ENCODE results near the gene ENKD1.

ENKD1 gene

DNA sequence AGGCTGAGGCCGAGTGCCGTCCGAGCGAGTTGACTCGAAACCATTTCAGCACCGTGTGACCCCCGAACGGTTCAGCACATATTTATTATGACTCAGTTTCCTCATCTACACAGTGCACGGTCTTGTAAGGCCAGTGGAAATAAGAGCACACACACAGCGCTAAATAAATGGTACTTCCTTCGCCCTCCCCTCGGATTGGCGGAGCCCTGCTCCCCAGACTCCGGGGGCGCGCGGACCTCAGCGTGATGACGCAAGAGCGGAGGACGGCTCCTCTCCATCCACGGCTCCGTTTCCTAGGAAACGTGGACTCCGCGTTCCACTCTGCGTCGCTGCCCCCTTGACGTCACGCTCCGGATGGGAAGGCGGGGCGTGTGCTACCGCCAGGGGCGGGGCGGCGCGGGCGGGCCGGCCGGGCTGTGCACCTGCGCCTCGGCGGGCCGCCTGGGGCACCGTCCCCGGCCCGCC lies 6.0 kb downstream of the ENKD1 start, which contains the start of gene PARD6A:
Gene PARD6A, plus strand, starts transcription at position 397 of the 465 bp plus-strand sequence. CDS start 79 bp downstream, outside the sequence.
- peak; percentile 79 for DNase-seq (ENCODE audit: low read depth)
- peak within 1 kb of the TSS; percentile 57 for H3K4me3 ChIP-seq (ENCODE audit: low read depth, low read length)
- TF ChIP-seq, protein P1, sequence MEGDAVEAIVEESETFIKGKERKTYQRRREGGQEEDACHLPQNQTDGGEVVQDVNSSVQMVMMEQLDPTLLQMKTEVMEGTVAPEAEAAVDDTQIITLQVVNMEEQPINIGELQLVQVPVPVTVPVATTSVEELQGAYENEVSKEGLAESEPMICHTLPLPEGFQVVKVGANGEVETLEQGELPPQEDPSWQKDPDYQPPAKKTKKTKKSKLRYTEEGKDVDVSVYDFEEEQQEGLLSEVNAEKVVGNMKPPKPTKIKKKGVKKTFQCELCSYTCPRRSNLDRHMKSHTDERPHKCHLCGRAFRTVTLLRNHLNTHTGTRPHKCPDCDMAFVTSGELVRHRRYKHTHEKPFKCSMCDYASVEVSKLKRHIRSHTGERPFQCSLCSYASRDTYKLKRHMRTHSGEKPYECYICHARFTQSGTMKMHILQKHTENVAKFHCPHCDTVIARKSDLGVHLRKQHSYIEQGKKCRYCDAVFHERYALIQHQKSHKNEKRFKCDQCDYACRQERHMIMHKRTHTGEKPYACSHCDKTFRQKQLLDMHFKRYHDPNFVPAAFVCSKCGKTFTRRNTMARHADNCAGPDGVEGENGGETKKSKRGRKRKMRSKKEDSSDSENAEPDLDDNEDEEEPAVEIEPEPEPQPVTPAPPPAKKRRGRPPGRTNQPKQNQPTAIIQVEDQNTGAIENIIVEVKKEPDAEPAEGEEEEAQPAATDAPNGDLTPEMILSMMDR (IDR thresholded peaks at IDR 0.05; ENCODE audit: control insufficient read depth, extremely low read depth, insufficient read depth) = no peak

DNA sequence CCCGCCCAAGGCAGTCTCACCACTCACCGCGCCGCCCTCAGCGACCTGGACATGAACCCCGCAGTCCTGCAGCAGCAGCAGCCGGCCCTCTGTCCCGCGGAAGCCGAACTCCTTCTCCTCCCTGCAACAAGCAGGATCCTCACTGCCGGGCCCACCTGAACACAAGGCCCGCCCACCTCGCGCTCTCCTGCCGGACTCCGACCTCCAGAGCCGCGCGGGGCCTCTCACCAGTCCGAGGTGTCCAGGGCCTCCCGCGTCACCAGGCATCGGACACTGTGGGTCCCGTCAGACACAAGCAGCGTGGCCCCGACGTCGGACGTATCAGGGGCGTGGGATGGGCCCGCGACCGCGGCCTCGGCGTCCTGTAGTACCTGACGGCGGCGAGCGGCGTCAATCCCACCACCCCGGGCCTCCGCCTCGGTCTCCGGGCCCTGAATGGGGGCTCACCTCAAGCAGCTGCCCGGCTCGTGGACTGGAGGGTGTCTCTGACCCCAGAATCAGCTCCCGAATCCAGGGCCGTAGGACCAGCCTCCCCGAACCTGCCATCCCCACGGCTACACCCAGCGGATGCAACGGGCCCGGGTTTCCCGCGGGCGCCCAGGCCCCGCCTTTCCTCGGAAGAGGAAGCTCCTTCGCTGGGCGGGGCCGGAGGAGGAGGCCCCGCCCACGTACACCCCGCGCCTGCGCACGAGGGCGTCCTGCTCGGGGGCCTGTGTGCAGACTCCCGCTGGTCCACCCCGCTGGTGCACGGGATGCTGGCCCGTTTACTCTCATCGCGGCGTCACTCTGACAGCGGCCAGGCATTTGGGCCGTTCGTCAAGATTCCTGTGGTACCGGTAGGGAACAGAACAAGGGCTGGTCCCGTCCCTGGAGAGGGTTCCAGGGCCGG lies 6.6 kb downstream of the ENKD1 start, which contains the start of gene ACD:
Gene ACD, minus strand, starts transcription at position 586 of the 889 bp plus-strand sequence. Its CDS starts 40 bp downstream, at position 546.
- H3K4me3 ChIP-seq (ENCODE audit: low read depth, low read length) = peak within 1 kb of the TSS; percentile 57
- peak; percentile 63 for DNase-seq (ENCODE audit: low read depth)
- TF ChIP-seq, protein P1 (IDR thresholded peaks at IDR 0.05; ENCODE audit: control insufficient read depth, extremely low read depth, insufficient read depth) = no peak

DNA sequence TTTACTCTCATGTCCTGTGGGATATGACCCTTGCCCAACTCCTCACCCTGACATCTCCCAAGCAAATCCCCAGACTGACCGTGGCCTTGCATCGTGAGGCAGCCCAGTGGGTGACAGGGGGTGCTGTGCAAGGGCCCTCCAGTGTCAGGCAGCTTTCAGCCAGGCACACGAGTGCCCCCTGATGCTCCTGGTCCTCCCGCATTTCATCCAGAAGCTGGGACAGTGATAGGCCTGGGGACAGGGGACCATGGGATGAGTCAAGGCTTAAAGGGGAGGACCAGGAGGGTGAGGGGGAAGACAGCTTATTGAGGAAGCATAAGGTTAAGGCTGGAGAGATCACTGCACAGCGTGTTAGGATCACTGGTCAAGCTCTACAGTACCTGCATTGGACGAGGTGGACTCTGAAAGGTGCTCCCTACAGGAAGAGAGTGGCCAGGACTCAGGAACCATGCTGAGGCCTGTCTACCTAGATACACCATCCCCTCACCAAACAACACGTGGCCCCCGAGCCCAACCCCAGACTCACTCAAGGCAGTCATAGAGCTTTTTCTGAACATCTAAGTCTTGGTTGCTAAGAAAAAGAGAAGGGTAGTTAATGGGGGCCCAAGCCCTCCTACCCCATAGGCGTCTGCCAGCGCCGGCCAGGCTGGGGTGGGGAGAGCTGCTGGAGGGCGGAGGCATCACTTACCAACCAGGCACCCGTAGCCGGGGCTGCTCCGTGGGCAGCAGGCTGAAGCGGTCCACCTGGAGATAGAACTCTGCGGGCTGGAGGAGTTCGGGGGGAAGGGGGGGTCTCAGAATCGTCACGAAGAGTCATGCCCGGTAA lies 7.5 kb downstream of the ENKD1 start:
- TF ChIP-seq, protein P1 (IDR thresholded peaks at IDR 0.05; ENCODE audit: control insufficient read depth, extremely low read depth, insufficient read depth) = no peak
- no peak for DNase-seq (ENCODE audit: low read depth)
- peak overlapping the region; percentile 57 for H3K4me3 ChIP-seq (ENCODE audit: low read depth, low read length)

DNA sequence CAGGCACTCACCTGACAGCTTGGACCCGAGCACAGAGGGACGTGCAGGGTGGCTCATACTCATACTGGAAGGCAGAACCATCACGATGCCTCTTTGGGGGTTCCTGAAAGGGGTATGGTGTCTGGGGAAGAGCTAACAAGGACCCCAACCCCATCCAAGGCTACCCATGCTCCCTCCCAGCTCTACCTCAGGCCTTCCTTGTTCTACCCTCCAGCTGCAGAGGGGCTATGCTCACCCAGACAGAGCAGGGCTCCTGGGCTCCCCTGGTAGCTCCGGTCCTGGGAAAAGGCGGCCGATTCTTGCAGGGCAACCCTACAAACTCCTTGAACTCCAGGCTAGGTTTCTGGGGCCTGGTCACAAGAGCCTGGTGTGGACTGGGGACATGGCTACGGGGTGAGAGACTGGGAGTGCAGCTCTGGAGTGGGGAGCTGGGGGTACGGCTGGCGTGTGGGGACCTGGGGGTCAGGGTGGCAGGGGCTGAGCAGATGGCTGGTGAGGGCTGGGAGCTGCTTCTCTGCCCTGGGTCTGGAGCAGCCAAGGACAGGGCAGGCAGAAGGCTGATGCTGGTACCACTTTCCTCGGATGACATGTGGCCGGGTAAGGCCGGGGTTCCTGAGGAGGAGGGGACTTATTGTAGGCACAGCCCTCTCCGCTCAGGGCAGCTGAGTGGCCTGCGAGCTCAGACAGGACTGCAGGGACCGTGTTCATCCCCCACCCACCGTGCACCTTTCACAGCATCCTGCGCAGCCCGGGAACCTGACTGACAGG lies 8.6 kb downstream of the ENKD1 start:
- no peak overlapping the region for H3K4me3 ChIP-seq (ENCODE audit: low read depth, low read length)
- TF ChIP-seq, protein P1 (IDR thresholded peaks at IDR 0.05; ENCODE audit: control insufficient read depth, extremely low read depth, insufficient read depth) = no peak
- DNase-seq (ENCODE audit: low read depth) = no peak

DNA sequence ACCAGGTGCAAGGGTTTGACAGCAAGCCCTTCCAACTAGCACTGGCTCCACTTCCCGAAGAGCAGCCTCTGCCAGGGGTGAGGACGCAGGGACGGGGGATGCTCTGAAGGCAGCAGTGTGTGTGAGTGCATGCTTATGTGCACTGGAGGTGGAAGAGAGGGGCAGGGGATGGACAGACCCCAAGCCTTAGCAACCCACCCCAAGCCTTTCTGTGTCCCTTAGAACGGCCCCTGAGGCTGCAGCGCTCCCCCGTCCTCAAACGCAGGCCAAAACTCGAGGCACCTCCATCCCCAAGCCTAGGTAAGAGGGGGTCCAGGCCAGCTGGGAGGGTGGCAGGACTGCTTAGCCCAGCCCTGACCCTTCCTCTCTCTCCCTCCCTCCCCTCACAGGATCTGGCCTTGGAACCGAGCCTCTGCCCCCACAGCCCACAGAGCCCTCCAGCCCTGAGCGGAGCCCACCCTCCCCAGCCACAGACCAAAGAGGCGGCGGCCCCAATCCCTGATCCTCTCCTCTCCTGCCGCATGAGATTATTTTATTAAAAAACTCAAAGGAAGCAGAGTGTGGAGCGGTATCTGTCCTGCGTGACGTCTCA lies 9.4 kb downstream of the ENKD1 start:
- DNase-seq (ENCODE audit: low read depth) = no peak
- H3K4me3 ChIP-seq (ENCODE audit: low read depth, low read length) = no peak overlapping the region
- TF ChIP-seq, protein P1 (IDR thresholded peaks at IDR 0.05; ENCODE audit: control insufficient read depth, extremely low read depth, insufficient read depth) = no peak
